ENCODE measurements around the gene ANK3. TPM values are rescaled to one million over a fixed set of nuclear protein-coding genes. Genes with fewer than 3 reads are reported as not detected.

The ANK3 gene
- total and polyA plus RNA-seq, 2 experiments from 2014 or later = 46.5 to 85.2 TPM

DNA sequence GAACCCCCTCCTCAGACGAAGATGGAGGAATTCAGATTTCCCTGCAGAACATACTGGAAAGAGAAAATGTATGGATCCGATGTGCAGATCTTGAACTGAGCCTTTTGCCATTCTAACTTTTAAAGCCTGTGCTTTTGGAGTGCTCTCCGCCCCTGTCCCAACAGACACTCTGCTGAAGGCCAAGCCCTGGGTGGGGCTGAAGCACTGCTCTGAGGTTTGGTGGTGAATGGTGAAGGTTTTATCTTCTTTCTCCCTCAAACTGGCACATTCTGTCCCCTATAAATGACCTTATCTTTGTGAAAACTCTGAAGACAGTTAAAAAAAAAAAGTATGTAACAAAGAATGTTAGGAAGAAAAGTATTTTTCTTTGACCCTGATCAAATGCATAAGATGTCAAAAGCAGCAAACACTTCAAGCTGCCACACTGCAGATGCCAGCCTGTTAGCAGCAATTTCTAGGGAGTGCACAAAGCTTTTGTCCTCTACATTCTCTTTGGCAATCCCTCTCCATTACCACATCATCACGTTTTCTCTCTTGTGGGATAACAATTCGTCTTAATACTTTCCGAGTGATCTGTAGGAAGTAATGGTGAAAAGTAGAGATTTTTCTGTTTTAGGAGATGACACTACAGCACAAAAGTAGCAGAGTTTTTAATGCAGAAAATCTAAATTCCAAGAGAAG, 346.0 kb downstream of the ANK3 start (continued):
- TF ChIP-seq, protein P1, sequence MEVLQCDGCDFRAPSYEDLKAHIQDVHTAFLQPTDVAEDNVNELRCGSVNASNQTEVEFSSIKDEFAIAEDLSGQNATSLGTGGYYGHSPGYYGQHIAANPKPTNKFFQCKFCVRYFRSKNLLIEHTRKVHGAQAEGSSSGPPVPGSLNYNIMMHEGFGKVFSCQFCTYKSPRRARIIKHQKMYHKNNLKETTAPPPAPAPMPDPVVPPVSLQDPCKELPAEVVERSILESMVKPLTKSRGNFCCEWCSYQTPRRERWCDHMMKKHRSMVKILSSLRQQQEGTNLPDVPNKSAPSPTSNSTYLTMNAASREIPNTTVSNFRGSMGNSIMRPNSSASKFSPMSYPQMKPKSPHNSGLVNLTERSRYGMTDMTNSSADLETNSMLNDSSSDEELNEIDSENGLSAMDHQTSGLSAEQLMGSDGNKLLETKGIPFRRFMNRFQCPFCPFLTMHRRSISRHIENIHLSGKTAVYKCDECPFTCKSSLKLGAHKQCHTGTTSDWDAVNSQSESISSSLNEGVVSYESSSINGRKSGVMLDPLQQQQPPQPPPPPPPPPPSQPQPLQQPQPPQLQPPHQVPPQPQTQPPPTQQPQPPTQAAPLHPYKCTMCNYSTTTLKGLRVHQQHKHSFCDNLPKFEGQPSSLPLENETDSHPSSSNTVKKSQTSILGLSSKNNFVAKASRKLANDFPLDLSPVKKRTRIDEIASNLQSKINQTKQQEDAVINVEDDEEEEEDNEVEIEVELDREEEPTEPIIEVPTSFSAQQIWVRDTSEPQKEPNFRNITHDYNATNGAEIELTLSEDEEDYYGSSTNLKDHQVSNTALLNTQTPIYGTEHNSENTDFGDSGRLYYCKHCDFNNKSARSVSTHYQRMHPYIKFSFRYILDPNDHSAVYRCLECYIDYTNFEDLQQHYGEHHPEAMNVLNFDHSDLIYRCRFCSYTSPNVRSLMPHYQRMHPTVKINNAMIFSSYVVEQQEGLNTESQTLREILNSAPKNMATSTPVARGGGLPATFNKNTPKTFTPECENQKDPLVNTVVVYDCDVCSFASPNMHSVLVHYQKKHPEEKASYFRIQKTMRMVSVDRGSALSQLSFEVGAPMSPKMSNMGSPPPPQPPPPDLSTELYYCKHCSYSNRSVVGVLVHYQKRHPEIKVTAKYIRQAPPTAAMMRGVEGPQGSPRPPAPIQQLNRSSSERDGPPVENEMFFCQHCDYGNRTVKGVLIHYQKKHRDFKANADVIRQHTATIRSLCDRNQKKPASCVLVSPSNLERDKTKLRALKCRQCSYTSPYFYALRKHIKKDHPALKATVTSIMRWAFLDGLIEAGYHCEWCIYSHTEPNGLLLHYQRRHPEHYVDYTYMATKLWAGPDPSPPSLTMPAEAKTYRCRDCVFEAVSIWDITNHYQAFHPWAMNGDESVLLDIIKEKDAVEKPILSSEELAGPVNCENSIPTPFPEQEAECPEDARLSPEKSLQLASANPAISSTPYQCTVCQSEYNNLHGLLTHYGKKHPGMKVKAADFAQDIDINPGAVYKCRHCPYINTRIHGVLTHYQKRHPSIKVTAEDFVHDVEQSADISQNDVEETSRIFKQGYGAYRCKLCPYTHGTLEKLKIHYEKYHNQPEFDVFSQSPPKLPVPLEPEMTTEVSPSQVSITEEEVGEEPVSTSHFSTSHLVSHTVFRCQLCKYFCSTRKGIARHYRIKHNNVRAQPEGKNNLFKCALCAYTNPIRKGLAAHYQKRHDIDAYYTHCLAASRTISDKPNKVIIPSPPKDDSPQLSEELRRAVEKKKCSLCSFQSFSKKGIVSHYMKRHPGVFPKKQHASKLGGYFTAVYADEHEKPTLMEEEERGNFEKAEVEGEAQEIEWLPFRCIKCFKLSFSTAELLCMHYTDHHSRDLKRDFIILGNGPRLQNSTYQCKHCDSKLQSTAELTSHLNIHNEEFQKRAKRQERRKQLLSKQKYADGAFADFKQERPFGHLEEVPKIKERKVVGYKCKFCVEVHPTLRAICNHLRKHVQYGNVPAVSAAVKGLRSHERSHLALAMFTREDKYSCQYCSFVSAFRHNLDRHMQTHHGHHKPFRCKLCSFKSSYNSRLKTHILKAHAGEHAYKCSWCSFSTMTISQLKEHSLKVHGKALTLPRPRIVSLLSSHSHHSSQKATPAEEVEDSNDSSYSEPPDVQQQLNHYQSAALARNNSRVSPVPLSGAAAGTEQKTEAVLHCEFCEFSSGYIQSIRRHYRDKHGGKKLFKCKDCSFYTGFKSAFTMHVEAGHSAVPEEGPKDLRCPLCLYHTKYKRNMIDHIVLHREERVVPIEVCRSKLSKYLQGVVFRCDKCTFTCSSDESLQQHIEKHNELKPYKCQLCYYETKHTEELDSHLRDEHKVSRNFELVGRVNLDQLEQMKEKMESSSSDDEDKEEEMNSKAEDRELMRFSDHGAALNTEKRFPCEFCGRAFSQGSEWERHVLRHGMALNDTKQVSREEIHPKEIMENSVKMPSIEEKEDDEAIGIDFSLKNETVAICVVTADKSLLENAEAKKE (CRISPR knock-in tag; IDR thresholded peaks at IDR 0.05) = no peak
- TF ChIP-seq POLR2AphosphoS5 (IDR thresholded peaks at IDR 0.05; ENCODE audit: low read depth) (no peak), EZH2phosphoT487 (IDR thresholded peaks at IDR 0.05; ENCODE audit: unreplicated experiment) (no peak), STAT1 (IDR thresholded peaks at IDR 0.05; ENCODE audit: unreplicated experiment) (no peak), CREB1 (CRISPR knock-in tag; IDR thresholded peaks at IDR 0.05; ENCODE audit: low read depth) (no peak), ZNF331 (CRISPR knock-in tag; IDR thresholded peaks at IDR 0.05; ENCODE audit: low read depth) (no peak), ZNF114 (CRISPR knock-in tag; IDR thresholded peaks at IDR 0.05) (no peak), NANOG (IDR thresholded peaks at IDR 0.05; ENCODE audit: borderline replicate concordance) (no peak), EZH2 (IDR thresholded peaks at IDR 0.05; ENCODE audit: low read depth, unreplicated experiment) (no peak)
- TF ChIP-seq, protein P2, sequence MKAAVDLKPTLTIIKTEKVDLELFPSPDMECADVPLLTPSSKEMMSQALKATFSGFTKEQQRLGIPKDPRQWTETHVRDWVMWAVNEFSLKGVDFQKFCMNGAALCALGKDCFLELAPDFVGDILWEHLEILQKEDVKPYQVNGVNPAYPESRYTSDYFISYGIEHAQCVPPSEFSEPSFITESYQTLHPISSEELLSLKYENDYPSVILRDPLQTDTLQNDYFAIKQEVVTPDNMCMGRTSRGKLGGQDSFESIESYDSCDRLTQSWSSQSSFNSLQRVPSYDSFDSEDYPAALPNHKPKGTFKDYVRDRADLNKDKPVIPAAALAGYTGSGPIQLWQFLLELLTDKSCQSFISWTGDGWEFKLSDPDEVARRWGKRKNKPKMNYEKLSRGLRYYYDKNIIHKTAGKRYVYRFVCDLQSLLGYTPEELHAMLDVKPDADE (IDR thresholded peaks at IDR 0.05) = no peak

Measured in GM23338 (cell line).